Activated CD8-positive, alpha-beta memory T cell treated with anti-CD3 and anti-CD28 coated beads, Interleukin-2, amount 50 U/mL, for 24 hours (primary cell): Measurements from ENCODE around the gene PSMG1.
"Not testable (repeated sequence)": the region's sequence is repeated elsewhere in the genome, so short reads cannot be mapped to it uniquely, and the experiment has no call there.

Experiments
- DNase-seq: peaks from one replicate; pipeline ENCODE4 v3.0.0-alpha.2; 2020; ENCODE audit errors: extremely low read depth

Gene PSMG1

DNA sequence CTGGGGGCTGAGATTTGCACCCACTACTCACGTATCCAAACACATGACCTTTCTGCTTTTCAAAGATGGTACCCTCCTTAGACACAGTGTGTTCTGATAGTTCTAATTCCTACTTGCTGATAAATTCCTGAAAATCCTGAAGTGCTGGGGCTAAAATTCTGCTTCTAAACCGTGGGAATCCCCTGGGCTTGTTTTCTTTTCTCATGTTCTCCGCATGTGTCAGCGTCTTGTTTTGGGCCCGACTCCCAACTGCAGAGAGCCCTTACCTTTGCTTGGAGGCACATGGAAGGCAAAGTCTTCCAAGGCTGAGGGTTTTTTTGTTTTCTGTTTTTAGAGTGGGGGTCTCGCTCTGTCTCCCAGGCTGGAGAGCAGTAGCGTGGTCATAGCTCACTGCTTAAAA is 27.2 kb downstream of the PSMG1 start:
- no peak for DNase-seq

GRCh38 chr21:39155578-39155977 is 27.7 kb downstream of the PSMG1 start:
- no peak for DNase-seq

DNA sequence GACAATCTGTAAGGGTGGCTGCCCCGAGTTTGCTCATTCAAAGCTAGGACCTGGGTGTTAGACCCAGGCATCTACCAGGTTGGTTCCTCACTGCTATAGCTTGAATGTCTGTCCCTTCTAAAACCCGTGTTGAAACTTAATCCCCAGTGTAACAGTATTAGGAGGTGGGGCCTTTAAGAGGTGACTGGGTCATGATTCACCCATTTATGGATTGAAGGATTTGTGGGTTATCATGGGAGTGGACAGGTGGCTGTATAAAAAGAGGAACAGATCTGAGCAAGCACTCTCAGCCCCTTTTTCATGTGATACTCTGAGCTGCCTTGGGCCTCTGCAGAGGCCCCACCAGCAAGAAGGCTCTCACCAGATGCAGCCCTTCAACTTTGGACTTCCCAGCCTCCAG is 29.4 kb downstream of the PSMG1 start:
- no peak for DNase-seq

GRCh38 chr21:39153373-39153772 is 29.9 kb downstream of the PSMG1 start:
- no peak for DNase-seq

DNA sequence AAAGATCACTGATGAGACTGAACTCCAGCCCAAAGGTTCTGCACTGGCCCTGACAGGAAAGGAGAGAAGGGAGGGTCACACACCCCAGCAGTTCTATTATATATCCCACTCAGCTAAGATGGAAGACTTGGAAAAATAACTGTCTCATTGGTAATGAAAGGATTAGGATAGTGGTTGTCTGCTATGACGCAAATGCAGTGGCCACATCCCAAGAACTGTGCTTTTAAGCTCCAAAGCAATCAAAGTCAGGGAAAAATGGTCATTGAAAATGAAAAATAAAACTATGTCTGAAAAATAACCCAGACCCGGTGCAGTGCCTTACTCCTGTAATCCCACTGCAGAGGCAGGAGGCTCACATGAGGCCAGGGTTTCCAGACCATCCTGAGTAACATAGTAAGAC is 31.0 kb downstream of the PSMG1 start:
- DNase-seq = no peak

DNA sequence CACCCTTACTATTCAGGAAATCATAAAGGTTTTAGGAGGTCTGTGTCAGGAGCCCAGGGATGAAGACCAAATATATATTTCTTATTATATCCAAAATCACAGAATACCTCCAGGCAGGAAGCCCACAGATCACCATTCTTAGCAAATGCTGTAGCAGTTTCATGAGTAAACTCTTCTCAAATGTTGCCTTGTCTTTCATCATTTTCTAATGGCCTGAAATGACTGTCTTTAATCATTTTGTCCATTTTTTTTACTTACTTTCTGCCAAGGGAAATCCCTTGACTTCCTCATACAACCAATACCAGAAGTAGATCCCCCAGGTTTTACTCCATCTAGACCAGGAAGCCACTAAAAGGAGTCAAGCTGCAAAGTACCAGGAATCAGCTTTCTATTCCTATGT is 32.4 kb downstream of the PSMG1 start:
- DNase-seq = no peak

DNA sequence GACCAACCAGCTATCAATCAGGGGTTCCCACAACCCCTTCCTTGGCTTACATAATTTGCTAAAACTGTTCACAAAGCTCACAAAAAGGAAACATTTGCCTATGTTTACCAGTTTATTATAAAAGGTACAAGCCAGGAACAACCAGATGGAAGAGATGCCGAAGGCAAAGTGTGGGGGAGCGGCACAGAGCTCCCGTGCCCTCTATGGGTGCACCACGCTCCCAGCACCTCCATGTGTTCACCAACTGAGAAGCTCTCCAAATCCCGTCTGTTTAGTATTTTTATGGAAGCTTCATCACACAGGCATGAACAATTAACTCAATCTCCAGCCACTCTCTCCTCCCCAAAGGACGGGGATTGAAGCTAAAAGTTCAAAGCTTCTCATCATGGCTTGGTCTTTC is 32.9 kb downstream of the PSMG1 start:
- no peak for DNase-seq

- DNase-seq = no peak
These were observed 33.4 kb downstream of the PSMG1 start for GRCh38 chr21:39149882-39150281.

- no peak for DNase-seq
These were observed 34.3 kb downstream of the PSMG1 start for GRCh38 chr21:39148975-39149374.

DNA sequence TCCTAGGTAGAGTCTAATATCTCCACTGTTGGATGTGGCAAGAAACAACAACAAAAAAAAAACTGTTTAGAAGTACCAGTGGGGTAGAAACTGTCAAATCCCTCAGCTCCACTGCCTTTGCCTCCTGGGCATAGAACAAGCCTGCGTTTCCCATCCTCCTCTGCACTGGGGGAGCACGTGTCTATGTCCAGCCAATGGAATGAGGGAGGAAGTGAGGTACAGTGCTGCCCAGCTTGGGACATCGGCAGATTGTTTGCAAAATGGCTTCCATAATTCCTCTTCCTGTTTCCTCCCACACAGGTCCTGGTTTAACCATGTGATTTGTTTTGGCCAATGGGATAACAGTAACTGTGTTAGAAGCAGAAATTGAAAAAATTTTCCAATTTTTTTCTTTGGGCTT is 39.1 kb downstream of the PSMG1 start:
- DNase-seq = no peak

GRCh38 chr21:39142972-39143371 is 40.3 kb downstream of the PSMG1 start:
- DNase-seq = no peak

DNA sequence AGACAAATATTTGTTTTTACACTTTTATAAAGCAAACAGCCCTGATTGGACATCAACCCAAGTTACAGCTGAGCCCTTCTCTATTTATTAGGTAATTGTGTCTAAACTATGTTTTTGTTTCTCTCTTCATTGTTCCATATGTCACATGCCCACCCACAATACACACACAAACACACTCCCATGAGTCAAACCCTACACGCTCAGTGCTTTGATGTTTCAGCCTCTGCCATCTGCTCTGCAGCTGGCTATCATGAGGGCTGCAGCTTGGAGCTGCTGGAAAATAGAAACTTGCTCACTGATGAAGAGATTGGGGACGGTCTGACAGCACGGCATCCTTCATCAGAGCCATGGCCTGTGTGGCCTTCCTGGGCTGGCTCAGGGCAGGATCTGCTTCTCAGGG is 41.7 kb downstream of the PSMG1 start:
- no peak for DNase-seq

GRCh38 chr21:39137248-39138178 is 45.7 kb downstream of the PSMG1 start:
- DNase-seq = no peak

DNA sequence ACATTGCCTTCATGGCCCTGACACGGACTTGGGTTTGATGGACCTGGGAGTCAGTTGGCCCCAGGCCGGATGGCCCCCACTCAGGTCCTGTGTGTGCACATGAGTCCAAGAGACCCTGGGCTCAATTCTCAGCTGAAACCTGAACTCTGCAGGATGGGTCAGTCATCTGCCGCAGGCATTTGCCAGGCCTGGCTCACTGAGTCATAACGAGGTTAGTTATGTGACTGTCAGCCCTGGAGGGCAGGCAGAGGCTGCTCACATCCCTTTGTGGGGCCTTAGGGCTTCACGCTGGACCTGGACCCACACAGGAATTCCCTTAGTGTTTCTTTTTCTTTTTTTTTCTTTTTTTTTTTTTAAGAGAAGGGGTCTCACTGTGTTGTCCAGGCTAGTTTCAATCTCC is 46.5 kb downstream of the PSMG1 start:
- DNase-seq = no peak

GRCh38 chr21:39136138-39136537 is 47.1 kb downstream of the PSMG1 start:
- not testable (repeated sequence) for DNase-seq

GRCh38 chr21:39134288-39134810 is 48.9 kb downstream of the PSMG1 start:
- no peak for DNase-seq

- no peak for DNase-seq
These were observed 51.0 kb downstream of the PSMG1 start for GRCh38 chr21:39132248-39132647.

- DNase-seq = no peak
These were observed 51.5 kb downstream of the PSMG1 start for GRCh38 chr21:39131791-39132190.

GRCh38 chr21:39127506-39127905 is 55.7 kb downstream of the PSMG1 start:
- no peak for DNase-seq

DNA sequence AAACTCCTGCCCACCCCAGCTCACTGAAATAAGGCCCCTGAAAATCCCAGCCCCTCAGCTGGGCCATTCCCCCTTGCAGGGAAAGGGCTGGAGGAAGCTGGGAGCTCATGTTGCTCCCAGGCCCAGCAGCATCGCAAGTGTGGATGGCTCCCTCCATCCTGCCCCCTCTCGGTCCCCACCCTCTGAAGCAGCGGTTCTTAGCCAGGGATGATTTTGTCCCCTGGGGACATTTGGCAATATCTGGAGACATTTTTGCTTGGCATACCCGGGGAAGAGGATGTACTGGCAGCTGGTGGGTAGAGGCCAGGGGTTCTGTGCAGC is 56.8 kb downstream of the PSMG1 start:
- no peak for DNase-seq

GRCh38 chr21:39125752-39126485 is 57.3 kb downstream of the PSMG1 start:
- no peak for DNase-seq
